Neural cell (in vitro differentiated cells): Measurements from ENCODE around the gene PCDHA7.

ENCODE experiments used
- CTCF ChIP-seq: fragments of 450-650 bp; IDR thresholded peaks from 2 replicates; pipeline ENCODE4 v1.5.1; 2014; ENCODE audit warnings: antibody characterized with exemption, mild to moderate bottlenecking, moderate library complexity; ENCODE audit not compliant: poor library complexity, severe bottlenecking
- EZH2 ChIP-seq: fragments of 200-600, 300-800 bp; shearing (Covaris generic), sonication (generic); IDR thresholded peaks from 2 replicates; pipeline ENCODE4 v1.6.1; 2014; ENCODE audit warnings: antibody characterized with exemption, low read length, borderline replicate concordance, mild to moderate bottlenecking; ENCODE audit not compliant: insufficient read depth, poor library complexity, severe bottlenecking
- POLR2AphosphoS5 ChIP-seq: IDR thresholded peaks from 2 replicates; pipeline ENCODE4 v1.6.1; 2012
- RAD21 ChIP-seq: fragments of 450-650 bp; conservative IDR thresholded peaks from 2 replicates; pipeline ENCODE4 v1.6.1; 2014; ENCODE audit warnings: antibody characterized with exemption, mild to moderate bottlenecking, moderate library complexity
- REST ChIP-seq: IDR thresholded peaks from 2 replicates; pipeline ENCODE4 v1.6.1; 2012; ENCODE audit warnings: borderline replicate concordance

- TF ChIP-seq CTCF (no peak), EZH2 (no peak), RAD21 (no peak), REST (no peak), POLR2AphosphoS5 (no peak)
These were observed 7.2 kb downstream of the PCDHA7 start, which contains the start of gene PCDHA8 for GRCh38 chr5:140840978-140841962.
